ENCODE results near the gene B4GALNT1.

GRCh38 chr12:57674691-57675090 lies 41.7 kb upstream of the B4GALNT1 start:
- TF ChIP-seq CTCF (conservative IDR thresholded peaks at IDR 0.05; ENCODE audit: low read length) (no peak), EZH2phosphoT487 (IDR thresholded peaks at IDR 0.05; ENCODE audit: borderline replicate concordance, low read depth, low read length) (no peak)
